Neural progenitor cell (in vitro differentiated cells): ENCODE data around the gene MAGI1. TPM values are rescaled to one million over a fixed set of nuclear protein-coding genes. Genes with fewer than 3 reads are reported as not detected.

Experiments used
- DNase-seq: peaks from one replicate; pipeline ENCODE4 v3.0.0-alpha.2; 2016; ENCODE audit warnings: low spot score
- H2AFZ ChIP-seq: fragments of 200-600 bp; sonication (generic); replicated peaks from 2 replicates; pipeline ENCODE4 v1.6.1; 2016; ENCODE audit warnings: antibody characterized with exemption
- H3F3A ChIP-seq: fragments of 200-600 bp; sonication (generic); 2 replicates; pipeline ENCODE4 v1.6.1; 2016; ENCODE audit warnings: antibody characterized with exemption, low read depth
- H3K27ac ChIP-seq: fragments of 200-600 bp; sonication (generic); 2 replicates; pipeline ENCODE4 v1.5.1; 2016; ENCODE audit warnings: mild to moderate bottlenecking
- H3K27me3 ChIP-seq: fragments of 200-600 bp; sonication (generic); 2 replicates; pipeline ENCODE4 v1.6.1; 2016; ENCODE audit warnings: mild to moderate bottlenecking, moderate library complexity
- H3K36me3 ChIP-seq: fragments of 200-600 bp; sonication (generic); 2 replicates; pipeline ENCODE4 v1.5.1; 2016
- H3K4me1 ChIP-seq: fragments of 200-600 bp; sonication (generic); 2 replicates; pipeline ENCODE4 v1.6.1; 2016; ENCODE audit warnings: mixed run types
- H3K4me2 ChIP-seq: fragments of 200-600 bp; sonication (generic); 2 replicates; pipeline ENCODE4 v1.6.1; 2016
- H3K4me3 ChIP-seq: fragments of 200-600 bp; sonication (generic); 2 replicates; pipeline ENCODE4 v1.5.1; 2016
- H3K79me2 ChIP-seq: fragments of 200-600 bp; sonication (generic); 2 replicates; pipeline ENCODE4 v1.6.1; 2016; ENCODE audit warnings: low read depth
- H3K9ac ChIP-seq: fragments of 200-600 bp; sonication (generic); 2 replicates; pipeline ENCODE4 v1.6.1; 2016
- H3K9me3 ChIP-seq: fragments of 200-600 bp; sonication (generic); 2 replicates; pipeline ENCODE4 v1.5.1; 2016; ENCODE audit warnings: low read depth
- H4K20me1 ChIP-seq: fragments of 200-600 bp; sonication (generic); 2 replicates; pipeline ENCODE4 v1.6.1; 2016; ENCODE audit warnings: low read depth
- H3K27ac Mint-ChIP-seq: 3 replicates; pipeline ENCODE4 v1.8.0; 2021; ENCODE audit warnings: mixed read lengths
- H3K27me3 Mint-ChIP-seq: 2 replicates; pipeline ENCODE4 v1.8.0; 2022; ENCODE audit warnings: low read depth, mild to moderate bottlenecking, inconsistent platforms, moderate library complexity, mixed read lengths; ENCODE audit not compliant: insufficient read depth
- H3K36me3 Mint-ChIP-seq: 3 replicates; pipeline ENCODE4 v1.8.0; 2021; ENCODE audit warnings: mixed read lengths
- H3K4me1 Mint-ChIP-seq: 3 replicates; pipeline ENCODE4 v1.8.0; 2021; ENCODE audit warnings: mixed read lengths
- H3K4me3 Mint-ChIP-seq: 3 replicates; pipeline ENCODE4 v1.8.0; 2021; ENCODE audit warnings: mild to moderate bottlenecking, moderate library complexity, mixed read lengths
- H3K9me3 Mint-ChIP-seq: 3 replicates; pipeline ENCODE4 v1.8.0; 2020; ENCODE audit warnings: mixed read lengths
- EZH2 ChIP-seq: fragments of 200-600 bp; sonication (generic); IDR thresholded peaks from 2 replicates; pipeline ENCODE4 v1.6.1; 2017; ENCODE audit warnings: antibody characterized with exemption, mild to moderate bottlenecking, moderate library complexity
- EZH2phosphoT487 ChIP-seq: fragments of 200-600 bp; sonication (generic); IDR thresholded peaks from 2 replicates; pipeline ENCODE4 v1.6.1; 2017; ENCODE audit warnings: antibody characterized with exemption
- total RNA-seq: library from RNA; depleted of rRNA; stranded (reverse); fragments of >200 nt; gene quantifications from 2 replicates; pipeline ENCODE4 v1.2.3, GENCODE V29; 2015; ENCODE audit warnings: low replicate concordance
- TF ChIP-seq, protein P1 (sequence below): fragments of 200-600 bp; sonication (generic); IDR thresholded peaks from 2 replicates; pipeline ENCODE4 v1.5.1; 2017; ENCODE audit warnings: antibody characterized with exemption, mild to moderate bottlenecking

MAGI1 gene
- total RNA-seq, 1 donor from 2014 or later, result 40.6 TPM

DNA sequence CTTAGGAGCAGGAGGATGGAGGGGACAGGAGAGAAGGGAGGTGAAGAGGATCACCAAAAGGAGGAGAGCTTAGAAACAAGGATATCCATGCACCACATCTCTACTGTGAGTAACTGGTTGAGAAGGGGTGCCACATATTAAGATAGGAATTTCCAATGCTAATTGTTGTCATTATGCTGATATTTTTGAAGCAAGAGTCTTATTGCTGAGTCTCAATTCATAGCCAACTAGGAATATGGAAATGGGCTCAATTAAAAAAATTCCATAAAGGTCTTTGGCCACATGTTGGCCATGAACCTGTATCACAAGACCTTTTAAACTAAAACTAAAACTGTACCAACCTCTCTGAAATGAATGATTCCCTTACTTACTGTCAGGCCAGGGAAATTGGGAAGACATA lies 642.6 kb downstream of the MAGI1 start:
- Histone ChIP-seq H3K36me3 (no peaks in the 10 kb centered on the region), H3K27me3 (no peaks in the 10 kb centered on the region), H3K27ac (no peak overlapping the region), H2AFZ (no peak overlapping the region), H3K4me3 (no peak overlapping the region), H3K9me3 (no peaks in the 10 kb centered on the region), H3K4me1 (peaks cover 25% of the 10 kb centered on the region), H3K79me2 (peaks cover 4% of the 10 kb centered on the region), H3F3A (peaks cover 21% of the 10 kb centered on the region), H4K20me1 (peaks cover 13% of the 10 kb centered on the region), H3K4me2 (no peak overlapping the region), H3K9ac (no peak overlapping the region)
- Mint-ChIP-seq H3K36me3 (peaks cover 14% of the 10 kb centered on the region), H3K9me3 (no peaks in the 10 kb centered on the region), H3K27ac (no peak overlapping the region), H3K4me3 (no peak overlapping the region), H3K27me3 (peaks cover 3% of the 10 kb centered on the region), H3K4me1 (peaks cover 16% of the 10 kb centered on the region)
- no peak for DNase-seq
- TF ChIP-seq EZH2, result no peak
- TF ChIP-seq, protein P1, sequence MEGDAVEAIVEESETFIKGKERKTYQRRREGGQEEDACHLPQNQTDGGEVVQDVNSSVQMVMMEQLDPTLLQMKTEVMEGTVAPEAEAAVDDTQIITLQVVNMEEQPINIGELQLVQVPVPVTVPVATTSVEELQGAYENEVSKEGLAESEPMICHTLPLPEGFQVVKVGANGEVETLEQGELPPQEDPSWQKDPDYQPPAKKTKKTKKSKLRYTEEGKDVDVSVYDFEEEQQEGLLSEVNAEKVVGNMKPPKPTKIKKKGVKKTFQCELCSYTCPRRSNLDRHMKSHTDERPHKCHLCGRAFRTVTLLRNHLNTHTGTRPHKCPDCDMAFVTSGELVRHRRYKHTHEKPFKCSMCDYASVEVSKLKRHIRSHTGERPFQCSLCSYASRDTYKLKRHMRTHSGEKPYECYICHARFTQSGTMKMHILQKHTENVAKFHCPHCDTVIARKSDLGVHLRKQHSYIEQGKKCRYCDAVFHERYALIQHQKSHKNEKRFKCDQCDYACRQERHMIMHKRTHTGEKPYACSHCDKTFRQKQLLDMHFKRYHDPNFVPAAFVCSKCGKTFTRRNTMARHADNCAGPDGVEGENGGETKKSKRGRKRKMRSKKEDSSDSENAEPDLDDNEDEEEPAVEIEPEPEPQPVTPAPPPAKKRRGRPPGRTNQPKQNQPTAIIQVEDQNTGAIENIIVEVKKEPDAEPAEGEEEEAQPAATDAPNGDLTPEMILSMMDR, result no peak
- TF ChIP-seq EZH2phosphoT487, result no peak

DNA sequence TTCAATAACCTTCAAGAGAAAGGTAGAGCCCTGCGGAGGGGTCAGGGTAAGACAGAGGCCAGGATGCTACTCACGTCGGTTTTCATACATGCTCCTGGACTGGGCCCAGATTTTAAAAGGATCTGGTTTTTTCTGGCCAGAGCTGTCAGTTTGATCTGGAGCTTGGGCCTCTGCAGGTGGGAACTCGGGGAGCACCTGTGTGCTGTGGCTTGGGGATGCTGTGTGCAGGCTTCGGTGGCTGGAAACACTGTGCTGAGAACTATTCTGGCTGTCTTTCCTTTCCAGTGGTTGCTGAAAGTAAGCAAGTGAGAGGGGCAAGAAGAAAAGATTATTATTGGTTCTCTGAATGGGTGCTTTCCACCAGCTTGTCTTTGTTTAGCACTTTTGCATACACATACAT lies 647.6 kb downstream of the MAGI1 start:
- Mint-ChIP-seq H3K27ac (no peak overlapping the region), H3K4me1 (peaks cover 3% of the 10 kb centered on the region)
- no peak overlapping the region for H3K4me2 ChIP-seq

DNA sequence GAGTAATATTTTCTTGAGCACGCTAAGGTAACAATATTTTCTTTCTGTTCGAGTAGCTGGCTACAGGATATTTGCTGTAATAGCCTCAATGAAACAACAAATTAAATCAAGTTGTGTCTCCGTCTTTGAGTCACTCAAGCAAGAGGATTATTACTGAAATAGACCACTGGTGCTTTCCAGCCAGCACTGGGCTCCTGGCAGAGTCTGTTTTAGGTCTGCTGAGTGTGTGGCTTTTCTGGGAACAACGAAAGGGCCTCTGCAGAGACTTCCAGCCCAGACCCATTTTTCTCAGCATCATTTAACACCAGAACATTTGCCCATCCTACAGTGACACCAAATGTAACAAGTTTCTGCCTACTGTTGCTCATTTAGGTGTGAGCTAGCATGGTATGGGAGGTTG lies 652.9 kb downstream of the MAGI1 start:
- DNase-seq, result no peak
- Mint-ChIP-seq H3K27me3 (peaks cover 2% of the 10 kb centered on the region), H3K9me3 (no peaks in the 10 kb centered on the region), H3K36me3 (peaks cover 32% of the 10 kb centered on the region), H3K4me1 (peaks cover 3% of the 10 kb centered on the region), H3K27ac (no peak overlapping the region), H3K4me3 (no peak overlapping the region)
- Histone ChIP-seq H4K20me1 (no peaks in the 10 kb centered on the region), H3F3A (no peaks in the 10 kb centered on the region), H3K27ac (no peak overlapping the region), H3K9ac (no peak overlapping the region), H3K36me3 (no peaks in the 10 kb centered on the region), H3K4me2 (no peak overlapping the region), H3K79me2 (no peaks in the 10 kb centered on the region), H3K9me3 (no peaks in the 10 kb centered on the region), H3K4me3 (no peak overlapping the region), H3K27me3 (no peaks in the 10 kb centered on the region), H3K4me1 (no peaks in the 10 kb centered on the region), H2AFZ (no peak overlapping the region)
- TF ChIP-seq, protein P1, result no peak

More for the DNA sequence above, 647.6 kb downstream of the MAGI1 start:
- DNase-seq, result no peak
- no peaks in the 10 kb centered on the region for H3K4me1 ChIP-seq
- H3K27me3 ChIP-seq, result no peaks in the 10 kb centered on the region
- Mint-ChIP-seq H3K9me3 (no peaks in the 10 kb centered on the region), H3K36me3 (peaks cover 28% of the 10 kb centered on the region), H3K4me3 (no peak overlapping the region), H3K27me3 (no peaks in the 10 kb centered on the region)
- no peaks in the 10 kb centered on the region for H3F3A ChIP-seq
- no peaks in the 10 kb centered on the region for H3K79me2 ChIP-seq
- H2AFZ ChIP-seq, result no peak overlapping the region
- no peak overlapping the region for H3K27ac ChIP-seq
- no peak overlapping the region for H3K4me3 ChIP-seq
- H3K9ac ChIP-seq, result no peak overlapping the region
- no peaks in the 10 kb centered on the region for H4K20me1 ChIP-seq
- H3K36me3 ChIP-seq, result no peaks in the 10 kb centered on the region
- no peaks in the 10 kb centered on the region for H3K9me3 ChIP-seq
- TF ChIP-seq EZH2phosphoT487 (no peak), EZH2 (no peak)
- TF ChIP-seq, protein P1, result no peak
